A549 (cell line): Measurements from ENCODE around the gene HSPB2.

Experiments used
- CTCF ChIP-seq: fragments of >200 bp; sonication (Bioruptor Twin); formaldehyde crosslinking; IDR thresholded peaks from 3 replicates; pipeline ENCODE4 v1.5.1; 2016
- EP300 ChIP-seq, 2 experiments: fragments of >200 bp; sonication (Bioruptor Twin); formaldehyde crosslinking; IDR thresholded peaks; 2 replicates in 1 of 2; 3 replicates in 1 of 2; pipeline ENCODE4 v1.6.1; 2016 to 2017
- PHF8 ChIP-seq: fragments of 200-600 bp; sonication (generic); IDR thresholded peaks from 2 replicates; pipeline ENCODE4 v1.6.1; 2016; ENCODE audit warnings: low read depth, mild to moderate bottlenecking, antibody characterized with exemption, moderate library complexity, borderline replicate concordance
- POLR2A ChIP-seq: IDR thresholded peaks from 2 replicates; pipeline ENCODE4 v1.6.1; 2012; ENCODE audit warnings: mild to moderate bottlenecking, low read length
- RAD21 ChIP-seq, 2 experiments: fragments of >200 bp in 1 of 2; sonication (Bioruptor Twin) in 1 of 2; formaldehyde crosslinking in 1 of 2; IDR thresholded peaks in 1 of 2; conservative IDR thresholded peaks in 1 of 2; 2 replicates in 1 of 2; 3 replicates in 1 of 2; pipeline ENCODE4 v1.6.1; 2012 to 2018; ENCODE audit warnings: inconsistent platforms in 1 of 2

GRCh38 chr11:111909378-111909777 lies 3.2 kb upstream of the HSPB2 start:
- TF ChIP-seq CTCF, result no peak
- no peak for TF ChIP-seq PHF8
- TF ChIP-seq RAD21 (conservative IDR thresholded peaks at IDR 0.05 in 1 of 2, IDR thresholded peaks at IDR 0.05 in 1 of 2), result no peak
- TF ChIP-seq POLR2A, result no peak
- no peak for TF ChIP-seq EP300 (IDR thresholded peaks at IDR 0.05)
